NCI-H345 treated with DMSO at 0.1 percent for 48 hours (cell line): ENCODE data around the gene UFD1.

Experiments used
- DNase-seq: peaks from one replicate; lab custom pipeline; 2025; ENCODE audit not compliant: unreplicated experiment; lab: John Stamatoyannopoulos, UW

Gene UFD1

DNA sequence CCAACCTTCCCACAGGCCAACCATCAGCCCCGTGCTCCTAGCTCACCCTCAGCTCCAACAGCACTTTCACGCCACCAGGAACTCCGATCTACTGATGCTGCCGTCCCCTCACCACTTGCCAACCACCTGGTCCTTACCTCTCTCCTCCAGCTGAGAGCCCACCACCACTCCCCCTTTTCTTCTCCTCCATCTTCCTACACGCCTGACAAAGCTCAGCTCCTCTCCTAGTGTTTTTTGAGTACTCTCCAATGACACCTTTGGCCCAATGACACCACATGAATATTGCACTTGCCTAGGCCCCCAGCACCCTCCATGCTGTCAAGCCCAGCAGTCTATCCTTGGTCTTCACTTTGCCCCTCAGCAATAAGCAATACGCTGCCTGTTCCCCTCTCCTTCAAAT lies 78.1 kb downstream of the UFD1 start:
- no peak for DNase-seq
